Kasumi-1 (cell line): ENCODE measurements around the gene WRAP73.

Experiments used
- DNase-seq, 2 experiments: peaks; one replicate each; lab custom pipeline; 2025; lab: John Stamatoyannopoulos, UW

The WRAP73 gene

GRCh38 chr1:3611170-3612019 lies 38.5 kb downstream of the WRAP73 start, which contains the start of gene MEGF6:
Gene MEGF6 (minus strand): TSS chr1:3611508. CDS start chr1:3611268, 240 bp downstream.
- DNase-seq, result peak; percentile 87 to 91

GRCh38 chr1:3610527-3611169 lies 39.3 kb downstream of the WRAP73 start:
- peak; percentile 63 to 75 for DNase-seq

- no peak for DNase-seq
These were observed 40.0 kb downstream of the WRAP73 start for GRCh38 chr1:3609769-3610526.

DNA sequence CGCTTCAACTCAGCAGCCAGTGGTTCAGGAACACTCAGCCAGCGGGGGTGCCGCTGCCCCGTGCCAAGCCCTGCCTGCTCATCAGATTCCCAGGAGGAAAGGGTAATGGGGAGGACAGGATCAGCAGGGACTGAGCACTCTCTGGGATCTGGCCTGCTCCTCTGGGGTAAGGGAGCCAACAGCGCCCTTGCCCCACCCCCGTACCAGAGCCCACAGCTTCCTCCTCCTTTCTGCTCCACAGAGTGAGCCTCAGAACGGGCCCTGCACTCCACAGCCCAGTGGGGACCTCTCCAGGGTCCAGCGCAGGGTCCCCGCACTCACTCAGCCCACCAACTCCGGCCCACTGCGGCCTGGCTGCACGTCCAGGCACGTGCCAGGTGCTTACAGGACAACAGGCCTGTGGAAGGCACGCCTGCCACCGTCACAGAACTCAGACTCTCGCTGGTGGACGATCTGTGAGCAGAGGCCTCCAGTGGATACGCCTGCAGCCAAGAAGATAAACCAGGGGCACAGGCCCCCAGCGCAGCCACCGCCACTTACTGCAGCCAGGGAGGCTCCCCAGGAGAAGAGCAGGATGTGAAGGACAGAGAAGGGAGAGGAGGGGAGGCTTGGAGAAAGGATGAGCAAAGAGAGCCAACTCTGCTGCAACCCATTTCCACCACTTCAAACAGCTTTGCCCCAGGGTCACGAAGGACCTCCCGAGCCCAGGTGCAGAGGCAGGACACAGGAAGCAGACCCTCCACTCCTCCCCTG lies 40.7 kb downstream of the WRAP73 start:
- DNase-seq, result peak; percentile 61 to 63

DNA sequence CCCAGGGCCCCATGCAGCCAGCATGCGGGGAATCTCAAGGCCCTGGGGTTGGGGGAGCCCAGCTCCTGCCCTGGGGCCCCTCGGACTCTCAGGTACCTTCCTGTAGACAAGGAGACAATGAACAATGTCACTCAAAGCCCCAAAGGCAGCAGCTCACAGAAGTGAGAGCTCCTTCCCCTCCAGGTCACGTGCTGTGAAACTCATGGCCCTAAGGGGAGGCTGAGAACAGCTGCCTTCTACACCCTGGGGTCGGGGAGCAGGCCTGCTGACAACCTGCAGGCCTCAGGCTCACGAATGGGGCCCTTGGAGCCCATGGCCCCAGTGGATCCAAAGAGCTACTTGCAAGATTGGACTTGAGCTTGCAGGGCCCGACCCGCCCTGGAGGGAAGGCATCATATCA lies 41.7 kb downstream of the WRAP73 start:
- DNase-seq, result no peak

GRCh38 chr1:3607703-3608065 lies 42.2 kb downstream of the WRAP73 start:
- DNase-seq, result no peak

DNA sequence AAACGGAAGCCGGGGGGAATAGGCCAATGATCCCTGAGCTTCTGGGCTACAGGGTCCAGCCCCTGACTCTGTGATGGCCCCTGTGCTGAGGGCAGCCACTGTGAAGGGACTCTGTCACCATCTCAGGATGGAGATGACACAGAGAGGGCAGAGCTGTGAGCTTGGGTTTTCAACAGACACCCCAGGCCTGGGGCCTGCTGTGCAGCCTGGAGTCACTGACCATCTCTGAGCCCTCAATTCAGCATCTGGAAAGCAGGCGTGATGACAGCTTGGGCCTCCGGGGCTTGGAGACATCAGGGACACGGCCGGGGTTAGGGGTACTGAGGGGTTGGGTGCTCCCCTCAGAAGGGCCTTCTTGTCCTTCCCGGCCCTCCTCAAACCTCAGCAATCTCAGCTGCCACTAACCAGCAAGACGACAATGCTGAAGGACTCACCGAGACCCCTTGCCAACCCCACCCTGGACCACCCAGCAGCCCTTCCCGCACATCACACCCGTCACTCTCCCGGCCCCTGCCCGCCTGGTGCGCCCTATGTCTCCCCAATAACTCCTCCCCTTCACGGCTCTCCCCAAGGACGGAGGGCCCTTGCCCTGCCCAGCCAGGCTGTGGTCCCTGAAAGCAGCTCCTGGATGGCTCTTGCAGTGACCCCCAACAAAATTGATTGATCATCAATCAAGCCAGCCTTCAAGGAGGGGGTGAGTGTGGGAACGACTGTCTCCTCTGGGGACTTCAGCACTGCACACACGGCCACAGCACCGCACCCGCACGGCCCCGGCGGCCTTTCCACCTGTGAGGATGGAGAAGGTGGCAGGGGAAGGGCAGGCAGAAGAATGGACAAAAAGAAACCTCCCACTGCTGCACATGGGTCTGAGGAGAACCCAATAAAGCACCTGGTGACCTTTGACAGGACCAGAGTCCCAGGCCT lies 42.9 kb downstream of the WRAP73 start:
- DNase-seq, result no peak

- no peak for DNase-seq
These were observed 44.7 kb downstream of the WRAP73 start for GRCh38 chr1:3604997-3605823.

- no peak for DNase-seq
These were observed 45.4 kb downstream of the WRAP73 start for GRCh38 chr1:3604468-3604974.

DNA sequence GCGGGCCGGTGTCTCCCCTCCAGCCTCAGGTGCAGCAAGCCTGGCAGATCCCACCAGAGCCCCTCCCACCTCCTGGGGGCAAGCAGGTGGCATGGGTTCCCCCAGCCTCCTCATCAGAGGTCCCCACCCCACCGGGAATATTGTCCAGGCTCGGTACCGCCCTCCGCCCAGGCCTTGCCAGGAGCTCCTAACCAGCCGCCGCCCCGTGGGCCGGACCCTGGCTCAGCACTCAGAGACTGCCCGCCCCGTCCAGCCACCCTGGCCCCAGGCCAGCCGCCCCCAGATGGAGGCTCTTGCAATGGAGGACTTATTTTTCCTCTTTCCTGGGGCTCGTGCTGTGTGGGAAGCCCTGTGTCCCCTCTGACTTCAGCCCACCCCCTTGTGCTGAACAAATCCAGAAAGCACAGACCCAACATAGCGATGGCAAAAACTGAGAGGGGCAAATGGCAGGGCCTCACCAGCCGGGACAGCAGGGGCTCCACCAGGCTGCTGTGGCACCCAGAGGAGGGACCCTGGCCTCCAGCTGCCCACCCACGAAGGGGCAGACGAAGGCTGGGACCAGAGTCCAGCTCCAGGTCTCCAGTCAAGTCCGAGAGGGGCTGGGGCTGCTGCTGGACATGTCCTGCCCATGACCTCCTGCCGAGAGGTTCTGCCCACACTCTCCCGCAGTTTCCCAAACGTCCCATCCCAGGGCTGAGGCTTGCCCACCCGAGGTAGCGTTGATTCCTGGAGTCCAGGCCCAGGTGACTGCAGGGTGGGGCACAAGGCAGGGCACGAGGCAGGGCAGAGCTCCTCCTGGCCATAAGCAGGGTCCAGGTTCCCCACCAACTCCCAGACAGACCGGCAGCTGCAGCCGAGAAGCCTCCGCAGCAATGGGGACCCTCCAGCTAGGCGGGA lies 46.1 kb downstream of the WRAP73 start:
- DNase-seq, result no peak

- DNase-seq, result no peak
These were observed 46.7 kb downstream of the WRAP73 start for GRCh38 chr1:3603156-3603555.

GRCh38 chr1:3602375-3602774 lies 47.5 kb downstream of the WRAP73 start:
- no peak for DNase-seq

DNA sequence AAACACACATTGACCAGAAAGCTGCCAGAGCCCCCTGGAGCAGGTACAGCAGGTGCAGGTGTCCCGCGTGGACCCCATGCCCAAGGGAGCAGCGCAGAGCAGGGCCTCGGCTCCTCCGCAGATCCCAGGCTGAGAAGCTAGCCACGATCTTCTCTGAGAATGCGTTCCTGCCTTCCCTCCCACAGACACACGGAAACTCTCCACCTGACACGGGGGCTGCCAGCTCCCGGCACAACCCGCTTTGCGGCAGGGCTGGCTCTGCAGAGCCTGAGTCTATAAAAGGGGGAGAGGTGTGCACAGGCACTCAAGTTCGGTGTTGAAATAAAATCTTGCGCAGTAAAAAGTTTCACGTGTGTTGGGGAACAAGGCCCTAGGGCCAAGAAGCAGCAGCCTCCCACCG lies 48.2 kb downstream of the WRAP73 start:
- no peak for DNase-seq

DNA sequence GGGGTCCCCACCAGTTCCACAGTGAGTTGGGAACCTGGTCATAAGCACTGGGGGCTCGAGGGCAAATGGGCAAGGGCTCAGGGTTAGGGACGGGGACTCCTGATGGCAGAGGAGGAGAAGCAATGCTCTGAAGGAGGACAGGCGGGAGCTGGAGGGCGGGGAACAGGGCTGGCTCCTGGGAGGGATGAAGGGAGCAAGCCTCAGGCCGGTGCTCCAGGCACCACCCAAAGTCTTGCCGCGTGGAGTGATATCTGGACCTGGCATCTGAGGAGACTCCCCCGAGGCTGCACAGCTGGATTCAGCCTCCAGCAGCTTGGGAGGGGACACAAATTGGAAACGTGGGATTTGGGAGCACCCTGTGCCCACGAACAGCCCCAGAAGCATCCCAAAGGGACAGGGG lies 49.5 kb downstream of the WRAP73 start:
- DNase-seq, result no peak

DNA sequence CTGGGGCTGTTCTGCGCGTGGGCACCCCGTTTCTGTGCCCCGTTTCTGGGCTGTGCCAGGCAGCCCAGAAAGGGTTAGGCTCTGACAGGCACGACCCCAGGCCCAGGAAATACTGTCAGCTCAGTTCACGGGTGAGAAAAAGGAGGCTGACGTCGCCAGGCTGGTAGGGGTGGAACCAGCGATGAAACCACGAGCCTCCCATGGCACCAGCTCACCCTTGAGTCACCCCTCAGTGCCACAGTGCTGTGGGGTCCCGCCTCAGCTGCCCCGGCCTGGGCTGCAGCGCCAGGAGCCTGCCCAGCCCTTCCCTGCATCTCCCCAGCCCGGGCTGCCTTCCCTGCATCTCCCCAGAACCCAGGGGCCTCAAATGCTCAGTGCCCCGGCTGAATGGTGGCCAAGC lies 50.1 kb downstream of the WRAP73 start:
- no peak for DNase-seq

GRCh38 chr1:3599286-3599811 lies 50.6 kb downstream of the WRAP73 start:
- no peak for DNase-seq

DNA sequence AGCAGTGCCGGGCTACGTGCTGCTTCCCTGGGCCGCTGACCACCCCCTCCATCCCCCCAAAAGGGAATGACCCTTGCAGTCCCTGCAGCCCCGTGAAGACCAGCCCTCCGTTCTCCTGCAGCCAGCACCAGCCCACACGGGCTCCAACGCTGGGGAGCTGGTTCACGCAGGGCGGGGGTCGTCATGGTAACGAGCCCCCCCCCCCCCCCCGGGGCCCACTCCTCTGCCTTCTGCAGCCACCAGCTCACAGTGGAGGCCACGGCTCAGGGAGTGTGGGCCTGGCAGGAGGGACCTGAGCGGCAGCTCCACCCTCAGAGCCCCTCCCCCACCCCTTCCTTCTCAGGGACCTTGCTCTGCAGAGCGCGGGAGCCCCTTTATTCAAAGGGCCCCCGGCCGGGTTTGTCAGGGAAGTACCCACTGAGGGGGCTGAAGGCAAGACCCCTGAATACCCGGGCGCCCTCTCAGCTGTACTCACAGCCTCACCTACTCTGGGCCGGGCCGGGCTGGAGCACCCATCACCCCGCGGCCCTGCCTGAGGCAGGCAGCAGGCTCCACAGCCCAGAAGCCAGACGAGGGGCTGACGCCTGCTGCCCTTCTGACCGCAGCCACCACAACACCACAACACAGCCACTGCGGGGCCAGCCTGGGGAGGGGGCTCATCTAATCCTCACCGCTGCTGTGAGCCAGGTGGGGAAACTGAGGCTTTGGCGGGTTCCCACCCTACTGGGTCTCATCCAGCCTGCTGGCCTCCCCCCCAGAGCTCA lies 51.2 kb downstream of the WRAP73 start:
- DNase-seq, result no peak

- peak in 1 of 2 experiments; percentile 43 for DNase-seq
These were observed 51.8 kb downstream of the WRAP73 start for GRCh38 chr1:3598051-3598491.
